NCI-H146 treated with DMSO at 0.1 percent for 48 hours (cell line): ENCODE results near the gene PRLH.
"Not testable (repeated sequence)": the region's sequence is repeated elsewhere in the genome, so short reads cannot be mapped to it uniquely, and the experiment has no call there.

Source experiments
- DNase-seq: peaks from one replicate; lab custom pipeline; 2025; ENCODE audit not compliant: unreplicated experiment; lab: John Stamatoyannopoulos, UW

PRLH gene

DNA sequence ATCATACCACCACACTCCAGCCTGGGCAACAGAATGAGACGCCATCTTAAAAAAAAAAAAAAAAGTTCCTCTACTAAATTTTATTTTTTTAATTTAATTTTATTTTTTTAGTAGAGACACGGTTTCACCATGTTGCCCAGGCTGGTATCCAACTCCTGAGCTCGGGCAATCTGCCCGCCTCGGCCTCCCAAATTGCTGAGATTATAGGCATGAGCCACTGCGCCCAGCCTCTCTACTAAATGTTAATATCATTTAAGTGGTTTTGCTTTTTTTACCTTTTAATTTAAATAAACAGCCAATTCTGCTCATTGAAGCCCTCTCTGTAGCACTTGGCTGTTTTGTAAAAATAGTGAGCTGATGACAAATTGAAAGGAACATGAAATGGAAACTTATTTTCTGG, 15.0 kb downstream of the PRLH start:
- no peak for DNase-seq

DNA sequence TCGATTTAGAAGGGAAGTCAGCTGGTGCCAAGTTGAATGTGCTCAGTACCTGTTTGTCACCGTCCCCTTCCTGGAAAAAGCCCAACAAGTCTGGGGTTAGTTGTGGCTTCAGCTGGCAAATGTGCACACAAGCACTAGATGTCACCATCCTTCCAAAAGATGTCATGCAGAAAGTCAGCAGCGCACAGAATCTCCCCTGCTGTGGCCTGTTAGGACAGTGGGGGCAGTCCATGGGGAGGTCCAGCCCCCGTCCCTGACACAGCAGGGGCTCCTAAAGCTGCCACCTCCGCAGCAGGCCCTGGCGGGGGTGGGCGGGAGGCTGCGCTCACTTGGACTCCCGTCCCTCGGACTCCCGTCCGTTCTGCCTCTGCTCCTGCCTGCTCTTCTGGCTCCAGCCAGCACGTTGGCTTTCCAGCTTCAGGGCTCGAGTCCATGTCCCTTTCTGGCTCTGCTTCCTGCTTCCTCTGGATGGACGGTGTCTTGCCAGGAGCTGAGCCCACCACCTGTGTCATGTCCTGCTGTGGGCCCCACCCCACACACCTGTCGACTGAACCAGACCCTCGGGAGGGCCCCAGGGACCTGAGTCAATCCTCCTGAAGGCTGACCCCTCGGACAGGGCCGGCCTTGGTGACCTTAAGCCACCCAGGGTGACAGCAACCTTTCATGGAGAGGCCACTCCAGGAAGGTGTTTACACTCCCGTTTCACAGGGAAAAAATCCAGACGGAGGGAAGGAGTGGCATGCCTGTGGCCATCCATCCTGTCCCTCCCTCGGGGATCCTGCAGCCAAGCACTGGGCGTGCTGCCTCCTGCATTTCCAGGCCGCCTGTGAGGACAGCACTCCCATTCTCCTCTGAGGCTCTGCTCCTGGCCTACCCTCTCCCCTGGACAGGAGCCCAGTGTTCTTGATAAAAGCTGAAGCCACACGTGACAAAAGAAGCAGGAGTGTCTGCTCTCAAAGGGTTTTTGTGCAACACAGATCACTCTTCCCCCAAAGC, 15.7 kb downstream of the PRLH start:
- no peak for DNase-seq

DNA sequence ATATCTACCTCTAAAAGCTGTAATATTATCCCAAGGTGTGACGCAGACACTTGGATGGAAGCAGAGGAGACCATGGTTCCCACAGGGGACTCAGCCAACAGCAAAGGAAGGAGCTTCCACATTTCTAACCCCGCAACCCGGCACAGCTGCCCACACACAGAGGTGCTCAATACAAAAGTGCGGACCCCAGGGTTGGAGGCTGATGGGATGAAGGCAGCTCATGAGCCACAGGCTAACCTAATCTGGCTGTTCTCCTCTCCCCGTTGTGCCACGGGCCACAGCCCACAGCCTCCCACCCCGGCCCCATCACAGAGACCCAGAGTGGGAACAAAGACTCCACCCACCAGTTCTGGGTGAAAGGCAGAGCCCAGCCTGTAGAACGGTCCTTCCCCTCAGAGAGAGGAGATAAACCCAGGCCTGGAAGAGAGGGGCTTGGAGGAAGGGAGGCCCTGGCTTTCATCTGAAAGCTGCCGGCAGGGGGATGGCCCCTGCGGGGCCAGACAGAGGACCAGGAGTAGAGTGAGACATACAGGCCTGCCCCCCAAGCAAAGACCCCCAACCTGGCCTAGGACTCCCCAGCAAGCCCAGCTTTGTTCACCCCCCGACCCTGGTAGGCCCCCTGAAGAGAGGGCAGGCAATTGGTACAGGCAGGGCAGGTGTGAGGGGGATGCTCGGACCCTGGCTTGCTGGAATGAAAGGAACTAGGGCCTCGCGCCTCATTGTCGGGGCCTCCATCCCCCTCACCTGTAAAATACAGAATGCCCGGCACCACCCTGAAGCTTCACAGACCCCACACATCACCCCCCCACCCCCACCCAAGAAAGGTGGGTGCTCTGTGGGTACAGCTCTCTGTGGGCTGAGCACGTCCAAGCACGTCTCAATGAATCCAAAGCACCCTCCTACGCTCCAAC, 17.3 kb downstream of the PRLH start:
- no peak for DNase-seq

DNA sequence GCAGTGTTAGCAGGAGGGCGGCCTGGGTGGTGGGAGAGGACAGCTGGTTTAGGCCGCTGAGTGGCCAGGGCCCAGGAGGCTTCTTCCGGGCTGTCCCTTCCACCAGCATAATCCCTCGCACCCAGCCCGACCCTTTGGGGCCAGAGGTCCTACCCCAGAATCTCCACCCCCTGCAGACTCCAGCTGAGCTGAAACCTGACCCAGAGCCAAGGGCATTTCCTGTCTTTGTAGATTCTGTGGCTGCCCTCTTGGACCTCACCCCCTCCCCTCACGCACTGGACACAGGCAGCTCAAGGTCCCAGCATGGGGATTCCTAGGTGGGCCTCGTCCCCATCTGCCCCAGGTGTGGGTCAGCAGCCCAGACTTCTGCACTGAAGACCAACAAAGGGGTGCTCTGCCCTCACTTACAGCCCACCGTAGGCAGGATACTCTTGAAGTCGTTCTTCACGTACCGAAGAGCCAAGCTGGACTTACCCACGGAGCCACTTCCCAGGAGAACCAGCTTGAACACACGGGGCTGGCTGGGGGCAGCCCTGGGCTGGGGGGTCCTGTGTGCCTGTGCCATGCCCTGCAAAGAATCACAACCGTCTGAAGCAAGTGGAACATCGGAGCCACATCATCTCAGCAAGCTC, 19.3 kb downstream of the PRLH start:
- DNase-seq, result no peak

DNA sequence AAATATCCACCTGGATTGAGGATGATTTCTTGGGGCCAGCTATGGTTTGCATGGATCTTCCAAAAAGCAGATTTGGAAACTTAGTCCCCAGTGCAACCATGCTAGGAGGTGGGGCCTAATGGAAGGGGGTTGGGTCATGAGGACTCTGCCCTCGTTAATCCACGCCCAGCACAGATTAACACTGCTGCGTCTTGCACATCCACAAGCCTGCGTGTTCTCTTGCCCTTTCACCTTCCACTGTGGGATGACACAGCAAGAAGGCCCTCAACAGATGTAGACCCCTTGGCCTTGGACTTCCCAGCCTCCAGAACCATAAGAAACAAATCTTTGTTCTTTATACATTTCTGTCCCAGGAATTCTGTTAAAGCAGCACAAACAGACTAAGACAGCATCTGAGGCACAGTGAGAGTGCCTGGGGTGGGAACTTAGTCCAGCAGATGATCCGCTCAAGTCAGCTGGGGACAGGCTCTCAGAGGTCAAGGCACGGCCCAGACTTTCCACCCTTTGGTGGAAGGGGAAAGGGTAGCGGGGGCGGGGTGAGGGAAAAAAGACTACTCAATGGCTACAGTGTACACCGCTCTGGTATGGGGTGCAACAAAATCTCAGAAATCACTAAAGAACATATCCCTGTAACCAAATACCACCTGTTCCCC, 21.8 kb downstream of the PRLH start:
- DNase-seq, result no peak

DNA sequence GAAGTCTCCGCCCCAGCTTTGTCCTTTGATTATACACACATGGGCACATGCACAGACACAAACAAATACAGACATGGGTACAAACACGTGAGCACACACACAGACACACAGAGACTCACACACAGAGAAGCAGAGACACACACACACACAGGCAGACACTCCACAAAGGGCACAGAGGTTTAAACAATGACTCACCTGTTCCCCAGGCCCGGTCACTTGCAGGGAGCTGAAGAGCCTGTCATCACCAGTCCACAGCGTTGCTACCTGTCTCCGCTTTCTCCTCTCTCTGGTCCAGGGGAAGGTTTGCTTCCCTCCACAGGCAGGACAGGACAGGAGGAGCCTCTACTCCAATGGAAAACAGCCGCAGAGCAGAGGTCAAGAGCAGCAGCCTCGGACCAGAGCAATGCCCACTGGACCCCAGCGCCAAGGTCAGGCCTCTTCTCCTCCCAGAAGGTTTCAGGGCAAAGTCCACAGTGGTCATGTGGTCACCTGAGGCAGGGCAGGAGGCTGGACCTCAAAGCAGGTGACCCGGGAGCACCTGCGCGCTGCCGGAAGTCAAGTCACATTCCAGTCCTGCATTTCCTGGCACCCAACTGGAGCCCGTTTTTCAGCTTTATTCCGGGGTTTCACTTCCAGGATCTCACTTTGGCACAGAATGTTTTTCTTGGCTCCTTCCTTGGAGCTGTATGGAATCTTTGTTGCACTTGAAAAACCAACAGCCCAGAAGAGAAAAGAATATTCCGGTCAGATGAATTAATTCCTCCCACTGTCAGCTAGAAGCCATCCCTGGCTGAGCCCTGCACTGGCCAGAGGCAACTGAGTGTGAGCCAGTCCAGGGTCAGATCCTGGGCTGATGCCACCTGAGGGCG, 24.1 kb downstream of the PRLH start, which contains the start of gene RAB17:
RAB17 (minus strand) TSS at position 463 of the 869 bp plus-strand sequence. CDS start 4,580 bp downstream, outside the sequence.
- peak; percentile 85 for DNase-seq

DNA sequence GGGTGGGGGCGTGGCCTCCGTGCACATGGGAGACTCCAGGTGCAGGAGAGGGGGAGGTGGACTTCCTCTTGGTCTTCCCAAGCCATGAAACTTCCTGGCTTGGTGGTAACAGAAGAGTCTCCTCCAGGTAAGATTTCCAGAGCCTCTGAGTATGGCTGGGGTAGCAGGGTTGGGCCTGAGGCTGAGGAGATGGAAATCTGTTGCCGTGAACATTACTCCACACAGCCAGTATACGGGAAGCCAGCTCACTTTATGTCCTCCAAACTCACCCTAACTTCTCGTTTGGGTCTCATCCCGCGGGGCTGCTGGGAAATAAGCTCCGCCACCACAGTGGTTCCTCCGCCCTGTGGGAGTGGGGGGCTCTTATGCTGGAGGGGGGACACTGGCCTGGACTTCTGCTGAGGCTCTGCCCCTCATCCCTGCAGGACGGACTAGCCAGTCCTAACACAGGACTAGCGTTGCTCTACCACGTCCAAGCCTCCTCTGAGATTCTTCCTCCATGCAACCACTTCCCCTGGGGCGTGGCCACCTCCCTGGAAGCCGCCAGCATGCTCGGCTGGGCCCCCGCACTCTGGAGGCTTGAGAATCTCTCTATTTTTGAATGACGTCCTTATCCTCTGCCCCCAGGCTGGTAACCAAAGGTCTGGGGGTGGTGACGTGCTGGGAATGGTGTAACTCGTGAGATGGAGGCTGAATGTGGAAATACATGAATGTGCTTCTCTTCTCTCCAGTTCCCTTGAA, 24.9 kb downstream of the PRLH start:
- peak; percentile 70 for DNase-seq

DNA sequence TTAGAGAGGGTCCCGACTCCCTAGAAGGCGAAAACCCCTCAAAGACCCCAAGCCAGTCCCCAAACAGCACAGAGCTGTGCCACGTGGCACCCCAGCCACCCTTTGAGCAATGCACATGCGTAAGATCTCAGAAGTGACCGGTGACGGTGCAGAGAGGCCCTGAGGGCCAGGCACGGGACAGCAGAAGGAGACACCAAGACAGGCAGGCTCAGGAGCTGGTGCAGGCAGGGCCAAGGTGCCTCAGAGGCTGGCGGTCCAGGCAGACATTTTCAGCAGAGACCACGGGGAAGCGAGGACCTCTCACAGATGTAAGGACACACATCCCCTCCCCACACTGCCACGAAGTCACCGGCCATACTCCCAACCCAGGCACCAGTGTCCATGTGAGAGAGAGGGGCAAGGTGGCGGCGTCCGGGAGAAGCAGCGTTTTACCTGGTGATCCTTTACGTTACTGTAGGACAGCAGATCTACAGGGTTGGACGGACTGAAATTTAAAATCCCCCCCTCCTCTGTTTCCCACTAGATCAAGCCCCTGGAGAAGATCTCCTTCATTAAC, 26.1 kb downstream of the PRLH start:
- DNase-seq, result no peak

DNA sequence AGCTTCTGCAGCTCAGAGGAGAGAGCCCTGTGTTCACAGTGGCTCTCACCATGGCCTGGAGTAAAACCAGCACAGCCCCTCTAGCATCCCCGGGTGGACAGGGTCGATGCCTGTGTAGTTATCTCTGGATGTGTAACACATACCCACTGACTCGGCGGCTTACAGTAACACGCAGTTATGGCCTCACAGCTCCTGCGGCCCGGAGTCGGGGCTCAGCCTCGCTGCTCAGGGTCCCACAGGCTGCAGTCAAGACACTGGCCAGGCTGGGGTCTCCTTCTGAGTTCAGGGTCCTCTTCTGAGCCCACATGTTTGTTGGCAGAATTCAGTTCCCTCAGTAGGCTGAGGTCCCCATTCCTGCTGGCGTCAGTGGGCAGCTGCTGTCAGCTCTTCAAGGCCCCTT, 26.7 kb downstream of the PRLH start:
- no peak for DNase-seq

DNA sequence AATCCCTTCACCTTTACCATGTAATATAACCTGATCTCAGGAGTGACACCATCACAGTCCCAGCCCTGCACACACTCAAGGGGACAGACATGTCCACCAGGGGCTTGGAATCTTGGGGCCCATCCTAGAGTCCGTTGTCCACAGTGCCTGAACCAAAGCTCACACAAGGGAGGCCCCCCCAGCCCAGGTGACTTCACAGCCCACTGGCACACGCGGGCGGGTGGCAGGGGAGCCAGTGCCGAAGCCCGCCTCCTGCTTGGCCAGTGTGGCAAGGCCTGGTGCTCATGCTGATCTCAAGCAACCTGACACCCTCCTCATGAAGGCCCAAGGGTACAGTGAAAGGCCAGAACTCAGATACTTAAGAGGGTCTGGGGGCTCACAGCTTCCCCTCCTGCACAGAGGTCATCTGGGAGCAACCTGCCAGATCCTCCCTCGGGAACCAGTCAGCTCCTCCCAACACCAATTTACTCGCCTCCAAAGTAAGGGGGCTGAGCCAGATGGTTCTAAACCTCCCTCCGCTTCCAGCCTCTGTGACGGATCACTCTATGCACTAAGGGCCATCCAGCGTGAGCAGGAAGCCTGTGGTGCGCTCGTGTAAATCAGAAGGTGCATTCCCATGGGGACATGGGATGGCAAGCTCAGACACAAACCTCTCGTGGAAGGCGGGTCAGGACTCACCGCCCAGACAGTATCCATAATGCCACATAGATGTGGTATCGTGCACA, 27.4 kb downstream of the PRLH start:
- no peak for DNase-seq

DNA sequence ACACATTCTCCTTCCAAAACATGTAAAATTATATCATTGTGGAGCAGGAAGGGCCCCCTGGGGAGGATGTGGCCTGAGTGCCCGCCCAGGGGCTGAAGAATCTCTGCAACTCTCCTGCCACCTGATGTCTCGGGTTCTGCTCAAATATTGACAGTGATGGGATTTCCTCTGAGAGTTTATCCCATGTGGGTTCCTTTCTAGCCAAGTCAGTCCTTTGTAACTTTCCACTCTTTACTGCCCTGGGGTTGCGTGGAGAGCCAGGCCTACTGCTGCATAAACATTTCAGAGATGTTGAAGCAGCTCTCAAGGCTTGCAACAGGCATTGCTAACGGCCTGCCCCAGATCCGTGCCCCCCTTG, 28.1 kb downstream of the PRLH start:
- DNase-seq, result no peak

DNA sequence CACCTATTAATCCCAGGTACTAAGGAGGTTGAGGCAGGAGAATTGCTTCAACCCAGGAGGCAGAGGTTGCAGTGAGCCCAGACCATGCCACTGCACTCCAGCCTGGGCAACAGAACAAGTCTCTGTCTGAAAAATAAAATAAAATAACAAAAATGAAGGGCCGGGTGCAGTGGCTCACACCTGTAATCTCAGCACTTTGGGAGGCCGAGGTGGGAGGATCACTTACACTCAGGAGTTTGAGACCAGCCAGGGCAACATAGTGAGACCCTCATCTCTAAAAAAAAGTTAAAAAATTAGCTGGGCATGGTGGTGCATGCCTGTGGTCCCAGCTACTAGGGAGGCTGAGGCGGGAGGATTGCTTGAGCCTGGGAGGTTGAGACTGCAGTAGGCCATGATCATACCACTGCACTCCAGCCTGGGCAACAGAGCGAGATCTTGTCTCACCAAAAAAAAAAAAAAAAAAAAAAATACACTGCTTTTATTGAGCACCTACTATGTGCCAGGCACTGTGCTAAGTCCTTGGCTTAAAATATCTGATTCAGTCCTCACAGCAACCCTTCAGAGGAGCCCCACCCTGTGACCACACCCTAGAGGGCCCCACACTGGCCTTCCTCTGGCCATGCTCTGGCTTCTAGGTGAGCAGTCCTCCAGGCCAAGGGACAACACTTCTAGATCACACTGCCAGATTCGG, 29.6 kb downstream of the PRLH start:
- DNase-seq, result not testable (repeated sequence)

DNA sequence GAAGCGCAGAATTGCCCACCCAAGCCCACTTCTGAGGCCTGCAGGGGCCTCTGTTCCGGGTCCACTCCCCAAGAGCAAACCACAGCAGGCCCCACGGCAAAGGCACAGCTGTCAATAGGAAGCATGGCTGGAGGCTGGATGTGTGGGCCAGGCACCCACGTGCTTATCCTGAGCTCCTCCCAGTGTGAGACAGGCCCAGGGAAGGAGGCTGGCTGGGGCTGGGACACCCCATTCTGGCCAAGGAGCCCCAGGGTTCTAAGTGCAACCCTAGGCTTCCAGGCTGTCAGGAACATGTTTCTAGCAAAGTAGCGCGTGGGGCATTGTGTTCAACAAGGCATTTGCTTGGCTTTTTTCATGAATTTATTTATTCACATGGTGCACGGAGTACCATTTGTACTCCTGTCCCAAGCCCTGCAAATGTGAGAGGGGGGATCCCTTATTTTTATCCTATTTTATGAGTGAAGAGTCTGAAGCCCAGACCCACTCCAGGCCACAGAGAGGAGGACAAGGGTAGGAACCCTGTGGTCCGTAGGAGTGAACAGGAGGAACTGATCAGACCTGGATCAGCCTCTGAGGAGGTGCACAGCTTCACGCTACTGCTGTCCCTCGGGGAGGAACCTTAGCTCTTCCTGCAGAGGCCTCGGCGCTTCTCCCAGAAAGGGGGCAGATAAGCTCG, 30.3 kb downstream of the PRLH start:
- no peak for DNase-seq

DNA sequence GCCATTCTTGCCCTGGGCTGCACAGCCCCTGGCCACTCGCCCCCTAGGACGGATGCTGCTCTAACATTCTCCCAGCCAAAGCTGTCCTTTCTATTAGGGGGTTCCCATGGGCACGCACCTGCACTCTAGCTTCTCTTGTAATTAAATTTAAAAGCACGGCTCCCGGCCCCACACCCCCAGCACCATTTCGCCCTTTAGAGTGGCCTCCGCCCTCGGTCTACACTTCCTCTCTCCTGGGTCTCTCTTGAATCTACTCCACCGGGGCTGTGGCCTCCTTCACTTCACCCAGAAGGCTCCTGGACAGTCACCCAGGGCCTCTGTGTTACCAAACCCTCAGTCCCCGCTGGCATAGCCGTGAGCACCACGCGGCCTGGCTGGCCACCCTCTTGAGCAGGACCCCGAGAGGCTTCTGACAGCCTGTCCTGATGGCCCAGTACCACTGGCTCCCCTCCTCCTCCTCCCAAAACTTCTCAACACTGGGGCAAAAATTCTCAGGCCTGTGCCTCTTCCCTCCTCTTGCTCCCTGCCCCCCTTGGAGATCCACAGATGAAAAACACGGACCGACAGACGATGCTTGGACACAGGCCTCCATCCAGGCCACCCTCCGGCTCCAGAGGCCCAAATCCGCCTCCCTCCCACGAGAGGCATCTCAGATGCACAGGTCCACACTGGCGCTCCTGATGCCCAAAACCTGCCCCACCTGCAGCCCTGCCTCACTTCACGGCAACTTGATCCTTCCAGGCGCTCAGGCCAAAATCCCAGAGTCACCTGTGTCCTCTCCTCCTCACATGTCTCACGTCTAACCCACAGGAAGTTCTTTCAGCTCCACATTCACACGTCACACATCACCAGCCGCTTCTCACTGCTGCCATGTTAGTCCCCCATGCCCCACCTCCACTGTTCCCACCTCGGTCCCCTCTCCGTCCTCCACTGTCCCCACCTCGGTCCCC, 31.1 kb downstream of the PRLH start:
- DNase-seq, result no peak

DNA sequence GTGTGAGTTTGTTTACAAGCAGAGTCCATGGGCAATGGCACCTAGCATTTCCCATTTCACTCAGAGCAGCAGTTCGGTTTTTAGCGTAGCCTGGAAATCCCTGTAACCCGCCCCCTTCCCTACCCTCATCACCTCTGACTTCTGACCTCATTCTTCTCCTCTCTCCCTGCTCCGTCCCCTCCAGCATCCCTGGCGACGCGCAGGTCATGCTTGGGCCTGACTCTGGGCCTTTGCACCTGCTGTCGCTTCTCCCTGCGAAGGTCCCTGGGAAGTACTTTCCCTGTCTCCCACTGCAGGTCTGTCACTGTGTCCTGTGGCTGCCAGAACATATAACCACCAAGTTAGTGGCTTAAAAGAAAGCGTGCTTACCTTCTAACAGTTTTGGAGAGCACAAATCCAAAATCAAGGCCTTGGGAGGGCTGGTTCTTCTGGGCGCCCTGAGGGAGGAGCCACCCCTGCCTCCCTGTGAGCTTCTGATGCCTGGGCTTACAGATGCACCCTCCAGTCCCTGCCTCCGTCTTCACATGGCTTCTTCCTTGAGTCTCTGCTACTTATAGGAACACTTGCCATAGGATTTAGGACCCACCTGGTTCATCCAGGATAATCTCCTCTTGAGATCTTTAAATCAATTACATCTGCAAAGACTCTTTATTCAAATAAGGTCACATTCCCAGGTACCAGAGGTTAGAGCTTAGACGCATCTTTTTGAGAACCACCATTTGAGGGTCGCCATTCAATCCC, 32.3 kb downstream of the PRLH start:
- no peak for DNase-seq
